ENCODE measurements around the gene RAI2. TPM values are rescaled to one million over a fixed set of nuclear protein-coding genes. Genes with fewer than 3 reads are reported as not detected.

The RAI2 gene
- total and polyA plus RNA-seq, 2 experiments from 2014 or later = 4.5 to 8.2 TPM

DNA sequence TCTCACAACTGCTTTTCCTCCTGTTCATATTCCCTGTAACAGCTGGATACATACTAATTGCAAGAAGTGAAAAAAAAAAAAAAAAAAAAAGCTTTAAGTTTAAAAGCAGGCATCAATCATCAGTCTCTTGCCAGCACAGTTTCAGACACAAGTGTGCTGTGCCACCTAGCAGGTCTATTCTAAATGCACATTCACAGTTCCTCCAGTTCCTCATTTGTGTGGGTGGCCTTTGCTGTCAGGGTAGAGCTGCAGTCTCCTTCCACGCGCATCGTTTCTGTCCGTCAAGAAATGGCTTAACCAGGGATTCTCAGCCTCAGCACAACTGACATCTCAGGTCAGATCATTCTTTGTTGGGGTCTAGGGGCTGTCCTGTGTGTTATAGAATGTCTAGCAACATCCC is 62.2 kb downstream of the RAI2 start:
- 96% methylated on average over 4 of the region's 4 CpGs for WGBS (ENCODE audit: low lambda C conversion rate, missing lambda C conversion rate)
- no peak for TF ChIP-seq EZH2 (IDR thresholded peaks at IDR 0.05; ENCODE audit: borderline replicate concordance)
- TF ChIP-seq, protein P1, sequence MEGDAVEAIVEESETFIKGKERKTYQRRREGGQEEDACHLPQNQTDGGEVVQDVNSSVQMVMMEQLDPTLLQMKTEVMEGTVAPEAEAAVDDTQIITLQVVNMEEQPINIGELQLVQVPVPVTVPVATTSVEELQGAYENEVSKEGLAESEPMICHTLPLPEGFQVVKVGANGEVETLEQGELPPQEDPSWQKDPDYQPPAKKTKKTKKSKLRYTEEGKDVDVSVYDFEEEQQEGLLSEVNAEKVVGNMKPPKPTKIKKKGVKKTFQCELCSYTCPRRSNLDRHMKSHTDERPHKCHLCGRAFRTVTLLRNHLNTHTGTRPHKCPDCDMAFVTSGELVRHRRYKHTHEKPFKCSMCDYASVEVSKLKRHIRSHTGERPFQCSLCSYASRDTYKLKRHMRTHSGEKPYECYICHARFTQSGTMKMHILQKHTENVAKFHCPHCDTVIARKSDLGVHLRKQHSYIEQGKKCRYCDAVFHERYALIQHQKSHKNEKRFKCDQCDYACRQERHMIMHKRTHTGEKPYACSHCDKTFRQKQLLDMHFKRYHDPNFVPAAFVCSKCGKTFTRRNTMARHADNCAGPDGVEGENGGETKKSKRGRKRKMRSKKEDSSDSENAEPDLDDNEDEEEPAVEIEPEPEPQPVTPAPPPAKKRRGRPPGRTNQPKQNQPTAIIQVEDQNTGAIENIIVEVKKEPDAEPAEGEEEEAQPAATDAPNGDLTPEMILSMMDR (IDR thresholded peaks at IDR 0.05; ENCODE audit: poor library complexity) = no peak
- TF ChIP-seq EZH2phosphoT487 (IDR thresholded peaks at IDR 0.05; ENCODE audit: low read depth, severe bottlenecking, unreplicated experiment) = no peak

DNA sequence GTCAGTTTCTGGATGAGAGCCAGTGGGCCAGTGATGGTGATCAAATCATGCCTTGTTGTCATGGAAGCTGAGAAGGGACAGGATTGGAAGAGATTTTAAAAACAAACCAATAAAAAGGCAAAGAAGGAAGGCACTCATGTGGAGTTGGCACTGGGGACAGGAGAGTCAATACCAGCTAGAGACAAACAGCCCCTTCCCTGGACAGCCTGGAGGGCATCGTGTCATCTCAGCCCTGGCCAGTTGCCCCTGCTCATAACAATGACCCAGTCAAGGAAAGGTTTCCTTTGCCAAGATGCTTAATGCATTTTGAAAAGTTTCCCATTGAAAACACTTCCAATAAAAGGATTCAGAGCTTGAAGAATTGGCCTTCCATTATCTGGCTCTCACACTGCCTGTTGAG is 68.3 kb downstream of the RAI2 start:
- 42% methylated on average over 1 of the region's 1 CpG for WGBS (ENCODE audit: low lambda C conversion rate, missing lambda C conversion rate)
- TF ChIP-seq, protein P1 (IDR thresholded peaks at IDR 0.05; ENCODE audit: poor library complexity) = no peak
- TF ChIP-seq EZH2 (IDR thresholded peaks at IDR 0.05; ENCODE audit: borderline replicate concordance) (no peak), EZH2phosphoT487 (IDR thresholded peaks at IDR 0.05; ENCODE audit: low read depth, severe bottlenecking, unreplicated experiment) (no peak)
- Histone ChIP-seq H4K20me1 (ENCODE audit: insufficient read depth, poor library complexity, severe bottlenecking) (no peaks in the 10 kb centered on the region), H3K9me2 (replicated peaks; ENCODE audit: insufficient read depth) (no peaks in the 10 kb centered on the region), H3K9me3 (ENCODE audit: low read depth) (no peaks in the 10 kb centered on the region), H2AFZ (no peak overlapping the region), H3K27ac (no peak overlapping the region), H3K4me2 (no peak overlapping the region), H3K27me3 (no peaks in the 10 kb centered on the region), H3K36me3 (replicated peaks; ENCODE audit: insufficient read depth, low read depth) (no peaks in the 10 kb centered on the region), H3K4me3 (no peak overlapping the region), H3K4me1 (ENCODE audit: insufficient read depth) (no peaks in the 10 kb centered on the region), H3K79me2 (no peaks in the 10 kb centered on the region)
- DNase-seq (ENCODE audit: low spot score) = no peak

More for the DNA sequence above, 62.2 kb downstream of the RAI2 start:
- H3K27me3 ChIP-seq = no peaks in the 10 kb centered on the region
- no peaks in the 10 kb centered on the region for H3K36me3 ChIP-seq (replicated peaks; ENCODE audit: insufficient read depth, low read depth)
- no peaks in the 10 kb centered on the region for H3K79me2 ChIP-seq
- no peaks in the 10 kb centered on the region for H3K4me1 ChIP-seq (ENCODE audit: insufficient read depth)
- no peak overlapping the region for H3K4me3 ChIP-seq
- no peaks in the 10 kb centered on the region for H3K9me2 ChIP-seq (replicated peaks; ENCODE audit: insufficient read depth)
- H2AFZ ChIP-seq = no peak overlapping the region
- no peaks in the 10 kb centered on the region for H4K20me1 ChIP-seq (ENCODE audit: insufficient read depth, poor library complexity, severe bottlenecking)
- no peak for DNase-seq (ENCODE audit: low spot score)
- no peak overlapping the region for H3K4me2 ChIP-seq
- H3K27ac ChIP-seq = no peak overlapping the region
- H3K9me3 ChIP-seq (ENCODE audit: low read depth) = no peaks in the 10 kb centered on the region

DNA sequence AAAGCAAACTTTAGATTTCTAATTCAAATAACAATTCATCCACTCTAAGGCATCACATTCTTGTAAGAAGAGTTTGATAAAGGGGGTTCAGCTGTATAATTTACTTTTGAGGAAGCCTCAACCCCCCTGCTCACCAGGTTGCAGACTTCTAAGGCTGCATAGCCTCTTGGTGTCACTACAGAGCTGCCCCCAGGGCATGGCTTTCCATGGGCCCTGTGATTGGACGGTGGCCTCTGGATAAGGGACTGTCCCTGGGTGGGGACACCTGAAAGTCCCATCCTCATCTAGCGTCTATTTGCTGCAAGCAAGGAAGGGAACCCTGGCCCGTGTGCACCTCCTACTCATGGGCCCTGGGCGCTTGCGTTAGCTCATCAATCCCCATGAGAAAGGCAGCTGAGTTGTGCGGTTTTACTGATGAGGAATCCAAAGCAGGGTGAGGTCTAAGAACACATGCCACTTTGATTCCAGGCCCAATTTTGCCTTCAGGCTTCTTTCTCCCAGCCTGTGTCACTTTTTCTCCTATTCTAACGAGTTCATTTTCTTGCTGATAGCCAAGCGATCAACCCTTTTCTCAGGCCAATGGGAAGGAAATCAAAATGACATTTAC is 72.0 kb downstream of the RAI2 start:
- Histone ChIP-seq H3K27ac (no peak overlapping the region), H4K20me1 (ENCODE audit: insufficient read depth, poor library complexity, severe bottlenecking) (no peaks in the 10 kb centered on the region), H3K27me3 (no peaks in the 10 kb centered on the region), H3K4me3 (no peak overlapping the region), H3K9me3 (ENCODE audit: low read depth) (no peaks in the 10 kb centered on the region), H3K4me1 (ENCODE audit: insufficient read depth) (no peaks in the 10 kb centered on the region), H3K79me2 (no peaks in the 10 kb centered on the region), H3K36me3 (replicated peaks; ENCODE audit: insufficient read depth, low read depth) (no peaks in the 10 kb centered on the region), H2AFZ (no peak overlapping the region), H3K9me2 (replicated peaks; ENCODE audit: insufficient read depth) (no peaks in the 10 kb centered on the region), H3K4me2 (no peak overlapping the region)
- WGBS (ENCODE audit: low lambda C conversion rate, missing lambda C conversion rate) = 77% methylated on average over 8 of the region's 8 CpGs
- TF ChIP-seq EZH2phosphoT487 (IDR thresholded peaks at IDR 0.05; ENCODE audit: low read depth, severe bottlenecking, unreplicated experiment) (no peak), EZH2 (IDR thresholded peaks at IDR 0.05; ENCODE audit: borderline replicate concordance) (no peak)
- TF ChIP-seq, protein P1 (IDR thresholded peaks at IDR 0.05; ENCODE audit: poor library complexity) = no peak
- DNase-seq (ENCODE audit: low spot score) = no peak

Measured in hepatocyte (in vitro differentiated cells).